ENCODE data around the gene CNFN.

The CNFN gene

GRCh38 chr19:42412227-42412626 is 22.1 kb upstream of the CNFN start:
- DNase-seq = peak; percentile 81
- Histone ChIP-seq H3K4me1 (peaks cover 9% of the 10 kb centered on the region), H3K36me3 (no peaks in the 10 kb centered on the region), H3K4me3 (ENCODE audit: low read depth, low read length) (no peak overlapping the region), H3K27me3 (no peaks in the 10 kb centered on the region), H3K9me3 (no peaks in the 10 kb centered on the region)
- no peak for TF ChIP-seq CTCF (IDR thresholded peaks at IDR 0.05; ENCODE audit: low read depth, low read length)

- Histone ChIP-seq H3K9me3 (no peaks in the 10 kb centered on the region), H3K36me3 (no peaks in the 10 kb centered on the region), H3K4me3 (ENCODE audit: low read depth, low read length) (no peak overlapping the region), H3K27me3 (no peaks in the 10 kb centered on the region), H3K4me1 (peaks cover 9% of the 10 kb centered on the region)
- TF ChIP-seq CTCF (IDR thresholded peaks at IDR 0.05; ENCODE audit: low read depth, low read length) = no peak
- no peak for DNase-seq
These were observed 21.6 kb upstream of the CNFN start for GRCh38 chr19:42411581-42412178.

- no peaks in the 10 kb centered on the region for H3K27me3 ChIP-seq
- DNase-seq = no peak
- no peak for TF ChIP-seq CTCF (IDR thresholded peaks at IDR 0.05; ENCODE audit: low read depth, low read length)
These were observed 20.3 kb upstream of the CNFN start for GRCh38 chr19:42410371-42410770.

GRCh38 chr19:42409477-42409876 is 19.4 kb upstream of the CNFN start:
- Histone ChIP-seq H3K36me3 (no peaks in the 10 kb centered on the region), H3K4me3 (ENCODE audit: low read depth, low read length) (no peak overlapping the region), H3K4me1 (peaks cover 9% of the 10 kb centered on the region), H3K27me3 (no peaks in the 10 kb centered on the region), H3K9me3 (no peaks in the 10 kb centered on the region)
- TF ChIP-seq CTCF (IDR thresholded peaks at IDR 0.05; ENCODE audit: low read depth, low read length) = no peak
- no peak for DNase-seq

More at GRCh38 chr19:42410371-42410770, 20.3 kb upstream of the CNFN start:
- H3K9me3 ChIP-seq = no peaks in the 10 kb centered on the region
- peaks cover 9% of the 10 kb centered on the region for H3K4me1 ChIP-seq
- H3K36me3 ChIP-seq = no peaks in the 10 kb centered on the region
- H3K4me3 ChIP-seq (ENCODE audit: low read depth, low read length) = no peak overlapping the region

- no peaks in the 10 kb centered on the region for H3K36me3 ChIP-seq
- no peaks in the 10 kb centered on the region for H3K9me3 ChIP-seq
- no peaks in the 10 kb centered on the region for H3K27me3 ChIP-seq
These were observed 17.7 kb upstream of the CNFN start for GRCh38 chr19:42407816-42408175.

More at GRCh38 chr19:42407816-42408175, 17.7 kb upstream of the CNFN start:
- H3K4me3 ChIP-seq (ENCODE audit: low read depth, low read length) = no peak overlapping the region
- no peak for TF ChIP-seq CTCF (IDR thresholded peaks at IDR 0.05; ENCODE audit: low read depth, low read length)
- H3K4me1 ChIP-seq = peaks cover 9% of the 10 kb centered on the region
- DNase-seq = no peak

All from BE2C (cell line).